Mesodermal cell (in vitro differentiated cells): Measurements from ENCODE around the gene EMID1.

Experiments used
- H3K27ac ChIP-seq: 2 replicates; pipeline ENCODE4 v1.7.0; 2013; ENCODE audit warnings: mild to moderate bottlenecking, low read depth, low read length, moderate library complexity; ENCODE audit not compliant: severe bottlenecking
- H3K36me3 ChIP-seq: 2 replicates; pipeline ENCODE4 v1.7.1; 2013; ENCODE audit warnings: mild to moderate bottlenecking, low read length, moderate library complexity; ENCODE audit not compliant: control insufficient read depth, insufficient read depth
- H3K4me1 ChIP-seq: one replicate; pipeline ENCODE4 v1.7.1; 2013; ENCODE audit warnings: mild to moderate bottlenecking, low read length; ENCODE audit not compliant: insufficient read depth, control insufficient read depth, poor library complexity, severe bottlenecking
- H3K4me3 ChIP-seq: 2 replicates; pipeline ENCODE4 v1.7.0; 2013; ENCODE audit warnings: low read length, control low read depth, mild to moderate bottlenecking; ENCODE audit not compliant: insufficient read depth, poor library complexity, severe bottlenecking; ENCODE audit errors: extremely low read depth
- H3K9me3 ChIP-seq: 2 replicates; pipeline ENCODE4 v1.7.1; 2013; ENCODE audit warnings: mild to moderate bottlenecking, low read length, moderate library complexity; ENCODE audit not compliant: control insufficient read depth
- WGBS, 2 experiments: methylation state at CpG; one replicate each; pipeline ENCODE4 v1.1.5; 2013; ENCODE audit warnings: missing lambda C conversion rate in 2 of 2; ENCODE audit not compliant: insufficient coverage in 2 of 2; 5-methylcytosine and 5-hydroxymethylcytosine counted together

Gene EMID1

DNA sequence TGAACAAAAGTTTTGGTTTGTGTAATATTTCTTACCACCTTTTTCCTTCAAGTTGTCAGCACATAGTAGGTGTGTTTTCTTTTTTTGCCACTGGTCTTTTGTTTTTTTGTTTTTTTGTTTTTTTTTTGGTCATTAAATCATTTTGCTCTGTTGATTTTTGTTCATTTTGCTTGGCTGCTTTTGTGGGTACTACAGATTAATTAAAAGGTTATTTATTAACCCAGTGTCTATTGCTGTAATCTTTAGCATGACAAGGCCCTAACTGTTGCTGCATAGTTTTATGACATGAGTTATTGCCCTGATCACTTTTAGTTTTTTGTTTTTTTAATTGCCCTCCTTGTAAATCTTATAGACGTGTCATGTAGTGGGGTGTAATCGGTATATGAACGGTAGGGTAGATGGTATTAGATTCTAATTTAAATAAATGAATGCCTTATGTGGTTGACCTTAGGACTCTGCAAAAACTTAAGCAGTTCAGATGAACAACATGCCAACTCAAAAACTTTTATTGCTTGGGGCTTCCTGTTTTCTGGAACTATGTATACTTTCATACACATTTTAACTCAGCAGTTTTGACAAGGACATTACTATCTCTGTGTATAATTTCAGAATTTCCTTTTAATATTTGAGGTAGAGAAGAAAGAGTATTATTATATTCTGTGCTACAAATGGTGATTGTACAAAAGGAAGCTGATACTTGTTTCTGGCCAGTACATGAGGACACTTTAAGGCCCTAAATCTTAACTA, 70.3 kb downstream of the EMID1 start:
- peaks cover 96% of the 10 kb centered on the region for H3K36me3 ChIP-seq
- H3K4me1 ChIP-seq: peaks cover 6% of the 10 kb centered on the region
- no peak overlapping the region for H3K4me3 ChIP-seq
- no peak overlapping the region for H3K27ac ChIP-seq
- H3K9me3 ChIP-seq: no peaks in the 10 kb centered on the region
- 100% methylated on average over 1 of the region's 3 CpGs; no CpG with 5 or more reads in 1 of the 2 experiments for WGBS, 2 experiments

GRCh38 chr22:29277927-29278326, 72.2 kb downstream of the EMID1 start:
- H3K4me3 ChIP-seq: no peak overlapping the region
- no peaks in the 10 kb centered on the region for H3K4me1 ChIP-seq
- no peak overlapping the region for H3K27ac ChIP-seq
- no peaks in the 10 kb centered on the region for H3K9me3 ChIP-seq
- H3K36me3 ChIP-seq: peaks cover 96% of the 10 kb centered on the region
- 100% methylated on average over 1 of the region's 1 CpG; no CpG with 5 or more reads in 1 of the 2 experiments for WGBS, 2 experiments

- no peak overlapping the region for H3K27ac ChIP-seq
- 95% methylated on average over 2 to 3 of the region's 3 CpGs for WGBS, 2 experiments
- H3K9me3 ChIP-seq: no peaks in the 10 kb centered on the region
- no peaks in the 10 kb centered on the region for H3K4me1 ChIP-seq
- no peak overlapping the region for H3K4me3 ChIP-seq
- peaks cover 94% of the 10 kb centered on the region for H3K36me3 ChIP-seq
These were observed 78.5 kb downstream of the EMID1 start for GRCh38 chr22:29284196-29284595.

- H3K4me3 ChIP-seq: no peak overlapping the region
- H3K9me3 ChIP-seq: no peaks in the 10 kb centered on the region
- no peaks in the 10 kb centered on the region for H3K4me1 ChIP-seq
- no peak overlapping the region for H3K27ac ChIP-seq
- no CpG with 5 or more reads among the region's 2 CpGs for WGBS, 2 experiments
- peaks cover 95% of the 10 kb centered on the region for H3K36me3 ChIP-seq
These were observed 83.1 kb downstream of the EMID1 start for GRCh38 chr22:29288837-29289236.

GRCh38 chr22:29290061-29290460, 84.4 kb downstream of the EMID1 start:
- H3K4me3 ChIP-seq: no peak overlapping the region
- no peaks in the 10 kb centered on the region for H3K9me3 ChIP-seq
- no peak overlapping the region for H3K27ac ChIP-seq
- H3K4me1 ChIP-seq: no peaks in the 10 kb centered on the region
- 94 to 100% methylated on average over 1 to 3 of the region's 5 CpGs for WGBS, 2 experiments
- peaks cover 96% of the 10 kb centered on the region for H3K36me3 ChIP-seq

DNA sequence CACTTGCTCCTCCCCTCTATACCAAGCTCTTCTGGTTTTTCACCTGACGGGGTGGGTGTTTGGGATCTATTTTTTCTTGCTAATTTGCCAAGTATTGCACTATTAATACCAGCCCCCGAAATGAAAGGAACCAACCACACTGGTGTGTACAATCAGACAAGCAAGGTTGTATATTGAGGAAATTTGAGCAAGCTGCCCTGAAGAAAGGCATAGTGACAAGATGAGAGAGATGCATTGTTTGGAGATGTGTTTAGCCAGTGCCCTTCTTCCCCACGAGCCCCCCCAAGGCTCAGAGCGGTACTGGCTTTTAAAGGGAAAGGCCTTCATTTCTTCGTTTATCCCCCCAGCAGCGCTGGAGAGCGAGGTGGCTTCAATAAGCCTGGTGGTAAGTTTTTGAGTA, 85.5 kb downstream of the EMID1 start:
- no peaks in the 10 kb centered on the region for H3K4me1 ChIP-seq
- H3K27ac ChIP-seq: no peak overlapping the region
- H3K9me3 ChIP-seq: no peaks in the 10 kb centered on the region
- H3K4me3 ChIP-seq: no peak overlapping the region
- peaks cover 96% of the 10 kb centered on the region for H3K36me3 ChIP-seq
- 100% methylated on average over 1 of the region's 7 CpGs; no CpG with 5 or more reads in 1 of the 2 experiments for WGBS, 2 experiments

DNA sequence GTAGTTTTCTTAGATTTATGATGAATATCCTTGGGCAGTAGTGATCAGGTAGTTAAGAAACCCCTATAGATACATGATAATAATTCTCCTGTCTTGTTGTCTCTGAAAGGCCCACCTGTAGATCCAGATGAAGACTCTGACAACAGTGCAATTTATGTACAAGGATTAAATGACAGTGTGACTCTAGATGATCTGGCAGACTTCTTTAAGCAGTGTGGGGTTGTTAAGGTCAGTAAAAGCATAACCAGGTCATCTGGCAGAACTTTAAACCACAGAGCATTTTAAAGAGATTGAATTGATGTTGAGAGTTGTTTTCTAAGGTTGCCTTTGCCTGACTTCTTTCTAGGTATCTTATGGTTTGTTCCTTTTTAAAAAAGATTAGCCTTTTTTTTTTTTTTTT, 86.7 kb downstream of the EMID1 start:
- peaks cover 96% of the 10 kb centered on the region for H3K36me3 ChIP-seq
- no peaks in the 10 kb centered on the region for H3K9me3 ChIP-seq
- no peak overlapping the region for H3K4me3 ChIP-seq
- no peak overlapping the region for H3K27ac ChIP-seq
- H3K4me1 ChIP-seq: no peaks in the 10 kb centered on the region

GRCh38 chr22:29298641-29299040, 92.9 kb downstream of the EMID1 start:
- WGBS, 2 experiments: 95 to 99% methylated on average over 4 to 7 of the region's 8 CpGs
- Histone ChIP-seq H3K4me1 (no peaks in the 10 kb centered on the region), H3K36me3 (peaks cover 73% of the 10 kb centered on the region), H3K9me3 (no peaks in the 10 kb centered on the region), H3K27ac (no peak overlapping the region), H3K4me3 (no peak overlapping the region)

DNA sequence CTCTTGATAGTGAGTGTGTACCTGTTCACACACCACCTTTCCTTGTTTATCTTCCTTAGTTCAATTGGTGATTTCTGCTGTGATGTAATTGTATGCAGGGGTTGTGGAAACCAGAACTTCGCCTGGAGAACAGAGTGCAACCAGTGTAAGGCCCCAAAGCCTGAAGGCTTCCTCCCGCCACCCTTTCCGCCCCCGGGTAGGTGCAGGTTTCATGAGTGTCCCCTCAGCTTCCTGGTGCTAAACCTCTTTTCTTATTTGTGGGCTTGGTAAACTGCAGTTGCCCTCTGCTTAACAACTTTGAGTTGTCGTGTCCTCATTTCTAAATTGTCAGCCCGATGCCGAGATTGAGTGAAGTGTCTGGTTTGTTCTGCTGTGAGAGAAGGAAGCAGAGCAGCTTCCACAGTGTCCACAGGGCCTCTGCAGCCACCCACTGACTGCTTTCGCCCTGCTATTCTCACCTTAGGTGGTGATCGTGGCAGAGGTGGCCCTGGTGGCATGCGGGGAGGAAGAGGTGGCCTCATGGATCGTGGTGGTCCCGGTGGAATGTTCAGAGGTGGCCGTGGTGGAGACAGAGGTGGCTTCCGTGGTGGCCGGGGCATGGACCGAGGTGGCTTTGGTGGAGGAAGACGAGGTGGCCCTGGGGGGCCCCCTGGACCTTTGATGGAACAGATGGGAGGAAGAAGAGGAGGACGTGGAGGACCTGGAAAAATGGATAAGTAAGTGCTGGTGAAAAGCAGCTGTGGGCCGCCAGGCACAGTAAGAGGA, 93.6 kb downstream of the EMID1 start:
- Histone ChIP-seq H3K4me1 (no peaks in the 10 kb centered on the region), H3K36me3 (peaks cover 66% of the 10 kb centered on the region), H3K9me3 (no peaks in the 10 kb centered on the region), H3K27ac (no peak overlapping the region), H3K4me3 (no peak overlapping the region)
- 95 to 99% methylated on average over 15 to 17 of the region's 19 CpGs for WGBS, 2 experiments

DNA sequence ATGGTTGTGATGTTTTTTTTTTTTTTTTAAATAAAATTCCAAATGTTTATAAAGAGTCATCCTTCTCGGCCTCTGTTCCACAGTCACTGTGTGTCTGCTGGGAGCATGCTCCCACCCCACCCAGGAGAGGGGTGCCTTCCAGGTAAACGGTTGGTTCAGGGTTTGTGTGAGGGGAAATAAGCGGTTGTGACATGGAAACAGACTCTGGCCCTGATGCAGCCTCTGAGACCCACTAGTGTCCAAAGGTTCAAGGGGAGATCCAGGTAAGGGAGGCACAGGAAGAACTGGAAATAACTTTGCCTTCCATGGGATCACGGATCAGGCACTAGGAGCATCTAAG, 94.7 kb downstream of the EMID1 start:
- 97 to 100% methylated on average over 3 of the region's 4 CpGs for WGBS, 2 experiments
- H3K4me3 ChIP-seq: no peak overlapping the region
- no peaks in the 10 kb centered on the region for H3K9me3 ChIP-seq
- H3K27ac ChIP-seq: no peak overlapping the region
- H3K36me3 ChIP-seq: peaks cover 55% of the 10 kb centered on the region
- no peaks in the 10 kb centered on the region for H3K4me1 ChIP-seq
